ENCODE measurements around the gene MDM2. TPM values are rescaled to one million over a fixed set of nuclear protein-coding genes. Genes with fewer than 3 reads are reported as not detected.

MDM2 gene
- total and polyA plus RNA-seq, 2 donors (not counting 1 experiment from before 2014, with no cell fraction given), result 46.6 to 240 TPM

DNA sequence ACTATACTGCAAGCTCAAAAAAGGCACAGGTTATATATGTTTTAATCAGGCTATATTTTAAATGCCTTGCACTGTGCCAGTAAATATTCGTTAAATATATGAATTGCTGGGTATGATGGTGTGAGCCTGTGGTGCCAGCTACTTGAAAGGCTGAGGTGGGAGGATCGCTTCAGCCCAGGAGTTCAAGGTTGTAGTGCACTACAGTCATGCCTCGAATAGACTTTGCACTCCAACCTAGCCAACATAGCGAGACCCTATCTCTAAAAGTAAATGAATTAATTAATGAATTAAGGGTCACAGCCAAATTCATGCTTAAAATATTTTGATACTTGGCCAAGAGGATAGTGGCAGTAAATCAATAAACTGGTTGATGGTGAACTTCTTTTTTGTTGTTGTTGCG, 22.2 kb upstream of the MDM2 start:
- no peaks in the 10 kb centered on the region for H3K27me3 ChIP-seq (ENCODE audit: control insufficient read depth, insufficient read depth, low read length)
- H3K27ac ChIP-seq (ENCODE audit: insufficient read depth, low read length), result no peak overlapping the region
- no peak for DNase-seq (ENCODE audit: low read depth in 2 of 2)
- H3K4me1 ChIP-seq (ENCODE audit: control insufficient read depth, extremely low read depth, insufficient read depth, low read length), result peaks cover 2% of the 10 kb centered on the region
- H2AFZ ChIP-seq (ENCODE audit: low read length), result no peak overlapping the region
- no peaks in the 10 kb centered on the region for H3K36me3 ChIP-seq (ENCODE audit: control insufficient read depth, insufficient read depth, low read length)
- no peak overlapping the region for H3K9ac ChIP-seq (ENCODE audit: insufficient read depth, low read length)
- no peak overlapping the region for H3K4me2 ChIP-seq (ENCODE audit: extremely low read depth, insufficient read depth, low read length)
- no peaks in the 10 kb centered on the region for H3K79me2 ChIP-seq (ENCODE audit: control insufficient read depth, insufficient read depth, low read length)
- H3K9me3 ChIP-seq (ENCODE audit: control insufficient read depth, insufficient read depth, low read depth, low read length), result no peaks in the 10 kb centered on the region
- no peak overlapping the region for H3K4me3 ChIP-seq (replicated peaks in 1 of 4; ENCODE audit: control extremely low read depth in 1 of 4, insufficient read depth in 1 of 4, low read depth in 3 of 4, low read length in 4 of 4)
- H4K20me1 ChIP-seq (ENCODE audit: control insufficient read depth, extremely low read depth, insufficient read depth, low read length), result no peaks in the 10 kb centered on the region
- TF ChIP-seq EZH2 (IDR thresholded peaks at IDR 0.05; ENCODE audit: low read length, missing control alignments), result no peak
- TF ChIP-seq, protein P1, sequence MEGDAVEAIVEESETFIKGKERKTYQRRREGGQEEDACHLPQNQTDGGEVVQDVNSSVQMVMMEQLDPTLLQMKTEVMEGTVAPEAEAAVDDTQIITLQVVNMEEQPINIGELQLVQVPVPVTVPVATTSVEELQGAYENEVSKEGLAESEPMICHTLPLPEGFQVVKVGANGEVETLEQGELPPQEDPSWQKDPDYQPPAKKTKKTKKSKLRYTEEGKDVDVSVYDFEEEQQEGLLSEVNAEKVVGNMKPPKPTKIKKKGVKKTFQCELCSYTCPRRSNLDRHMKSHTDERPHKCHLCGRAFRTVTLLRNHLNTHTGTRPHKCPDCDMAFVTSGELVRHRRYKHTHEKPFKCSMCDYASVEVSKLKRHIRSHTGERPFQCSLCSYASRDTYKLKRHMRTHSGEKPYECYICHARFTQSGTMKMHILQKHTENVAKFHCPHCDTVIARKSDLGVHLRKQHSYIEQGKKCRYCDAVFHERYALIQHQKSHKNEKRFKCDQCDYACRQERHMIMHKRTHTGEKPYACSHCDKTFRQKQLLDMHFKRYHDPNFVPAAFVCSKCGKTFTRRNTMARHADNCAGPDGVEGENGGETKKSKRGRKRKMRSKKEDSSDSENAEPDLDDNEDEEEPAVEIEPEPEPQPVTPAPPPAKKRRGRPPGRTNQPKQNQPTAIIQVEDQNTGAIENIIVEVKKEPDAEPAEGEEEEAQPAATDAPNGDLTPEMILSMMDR (conservative IDR thresholded peaks at IDR 0.05 in 1 of 2, IDR thresholded peaks at IDR 0.05 in 1 of 2; ENCODE audit: low read depth in 1 of 2, low read length in 2 of 2), result no peak

DNA sequence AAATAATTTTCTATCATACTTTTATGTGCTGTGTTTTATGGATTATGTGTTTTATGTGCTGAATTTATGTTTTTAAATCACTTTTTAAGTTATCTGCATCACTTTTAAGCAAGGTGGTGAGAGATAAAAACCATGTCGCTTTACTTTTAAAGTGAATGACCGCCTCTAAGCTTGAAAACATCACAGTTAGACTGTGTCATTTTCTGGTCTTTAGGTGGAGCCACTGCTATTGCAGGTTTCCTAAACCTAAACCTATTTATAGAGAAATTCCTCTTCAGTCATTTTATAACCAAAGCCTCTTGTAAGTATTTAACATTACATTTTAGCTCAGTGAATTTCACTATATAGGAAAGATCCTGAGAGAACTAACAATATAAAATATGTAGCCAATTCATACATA, 21.0 kb upstream of the MDM2 start:
- H4K20me1 ChIP-seq (ENCODE audit: control insufficient read depth, extremely low read depth, insufficient read depth, low read length), result no peaks in the 10 kb centered on the region
- peaks cover 2% of the 10 kb centered on the region for H3K4me1 ChIP-seq (ENCODE audit: control insufficient read depth, extremely low read depth, insufficient read depth, low read length)
- no peak overlapping the region for H3K4me3 ChIP-seq (replicated peaks in 1 of 4; ENCODE audit: control extremely low read depth in 1 of 4, insufficient read depth in 1 of 4, low read depth in 3 of 4, low read length in 4 of 4)
- H2AFZ ChIP-seq (ENCODE audit: low read length), result no peak overlapping the region
- no peaks in the 10 kb centered on the region for H3K36me3 ChIP-seq (ENCODE audit: control insufficient read depth, insufficient read depth, low read length)
- H3K9me3 ChIP-seq (ENCODE audit: control insufficient read depth, insufficient read depth, low read depth, low read length), result no peaks in the 10 kb centered on the region
- DNase-seq (ENCODE audit: low read depth in 2 of 2), result no peak
- H3K4me2 ChIP-seq (ENCODE audit: extremely low read depth, insufficient read depth, low read length), result no peak overlapping the region
- no peak overlapping the region for H3K9ac ChIP-seq (ENCODE audit: insufficient read depth, low read length)
- no peak overlapping the region for H3K27ac ChIP-seq (ENCODE audit: insufficient read depth, low read length)
- H3K27me3 ChIP-seq (ENCODE audit: control insufficient read depth, insufficient read depth, low read length), result no peaks in the 10 kb centered on the region
- no peaks in the 10 kb centered on the region for H3K79me2 ChIP-seq (ENCODE audit: control insufficient read depth, insufficient read depth, low read length)
- TF ChIP-seq, protein P1 (conservative IDR thresholded peaks at IDR 0.05 in 1 of 2, IDR thresholded peaks at IDR 0.05 in 1 of 2; ENCODE audit: low read depth in 1 of 2, low read length in 2 of 2), result no peak
- no peak for TF ChIP-seq EZH2 (IDR thresholded peaks at IDR 0.05; ENCODE audit: low read length, missing control alignments)

DNA sequence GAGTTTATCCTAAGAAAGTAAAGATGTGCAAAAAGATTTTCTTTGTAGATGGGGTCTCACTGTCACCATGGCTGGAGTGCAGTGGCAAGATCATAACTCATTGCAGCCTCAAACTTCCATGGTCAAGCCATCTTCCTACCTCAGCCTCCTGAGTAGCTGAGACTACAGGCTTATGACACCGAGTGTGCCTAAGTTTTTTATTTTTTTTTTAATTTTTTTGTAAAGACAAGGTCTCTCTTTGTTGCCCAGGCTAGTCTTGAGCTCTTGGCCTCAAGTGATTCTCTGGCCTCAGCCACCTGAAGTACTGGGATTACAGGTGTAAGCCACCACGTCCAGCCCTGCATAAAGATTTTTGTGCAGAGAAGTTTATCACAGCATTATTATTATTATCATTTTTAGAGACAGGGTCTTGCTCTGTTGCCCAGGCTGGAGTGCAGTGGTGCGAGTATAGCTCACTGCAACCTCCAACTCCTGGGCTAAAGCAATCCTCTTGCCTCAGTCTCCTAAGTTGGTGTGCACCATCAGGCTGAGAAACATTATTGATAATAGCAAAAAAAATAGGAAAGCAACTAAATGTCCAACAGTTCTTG, 19.3 kb upstream of the MDM2 start:
- Histone ChIP-seq H3K4me3 (replicated peaks in 1 of 4; ENCODE audit: control extremely low read depth in 1 of 4, insufficient read depth in 1 of 4, low read depth in 3 of 4, low read length in 4 of 4) (no peak overlapping the region), H3K9ac (ENCODE audit: insufficient read depth, low read length) (no peak overlapping the region), H3K9me3 (ENCODE audit: control insufficient read depth, insufficient read depth, low read depth, low read length) (no peaks in the 10 kb centered on the region), H2AFZ (ENCODE audit: low read length) (no peak overlapping the region), H3K4me1 (ENCODE audit: control insufficient read depth, extremely low read depth, insufficient read depth, low read length) (peaks cover 2% of the 10 kb centered on the region), H3K27ac (ENCODE audit: insufficient read depth, low read length) (no peak overlapping the region), H3K79me2 (ENCODE audit: control insufficient read depth, insufficient read depth, low read length) (no peaks in the 10 kb centered on the region), H3K36me3 (ENCODE audit: control insufficient read depth, insufficient read depth, low read length) (no peaks in the 10 kb centered on the region), H4K20me1 (ENCODE audit: control insufficient read depth, extremely low read depth, insufficient read depth, low read length) (no peaks in the 10 kb centered on the region), H3K4me2 (ENCODE audit: extremely low read depth, insufficient read depth, low read length) (no peak overlapping the region), H3K27me3 (ENCODE audit: control insufficient read depth, insufficient read depth, low read length) (no peaks in the 10 kb centered on the region)
- DNase-seq (ENCODE audit: low read depth in 2 of 2), result no peak
- TF ChIP-seq, protein P1 (conservative IDR thresholded peaks at IDR 0.05 in 1 of 2, IDR thresholded peaks at IDR 0.05 in 1 of 2; ENCODE audit: low read depth in 1 of 2, low read length in 2 of 2), result no peak
- no peak for TF ChIP-seq EZH2 (IDR thresholded peaks at IDR 0.05; ENCODE audit: low read length, missing control alignments)
